H1 (cell line): ENCODE results near the gene PPP2R2D. TPM values are rescaled to one million over a fixed set of nuclear protein-coding genes. Genes with fewer than 3 reads are reported as not detected.

Source experiments
- EZH2 ChIP-seq: fragments of 200-600 bp; sonication (generic); IDR thresholded peaks from 2 replicates; pipeline ENCODE4 v1.7.1; 2012; ENCODE audit warnings: low read depth, mild to moderate bottlenecking, moderate library complexity, low read length, inconsistent platforms; ENCODE audit not compliant: severe bottlenecking
- GABPA ChIP-seq: IDR thresholded peaks from 2 replicates; pipeline ENCODE4 v1.6.1; 2011; ENCODE audit warnings: mild to moderate bottlenecking, low read length, moderate library complexity, borderline replicate concordance; ENCODE audit not compliant: insufficient read depth
- KDM4A ChIP-seq: IDR thresholded peaks from one replicate; pipeline ENCODE4 v1.7.1; 2012; ENCODE audit warnings: low read depth, mild to moderate bottlenecking, moderate library complexity, low read length, inconsistent platforms; ENCODE audit not compliant: severe bottlenecking
- RBBP5 ChIP-seq: IDR thresholded peaks from 2 replicates; pipeline ENCODE4 v1.7.1; 2012; ENCODE audit warnings: low read depth, mild to moderate bottlenecking, inconsistent platforms, low read length, moderate library complexity, borderline replicate concordance
- SIN3A ChIP-seq, 2 experiments: IDR thresholded peaks in 1 of 2; conservative IDR thresholded peaks in 1 of 2; 2 replicates each; pipeline ENCODE4 v1.6.1; 2011 to 2012; ENCODE audit warnings: low read length in 2 of 2, improper control_type of control experiment in 1 of 2, low read depth in 1 of 2, mild to moderate bottlenecking in 1 of 2
- SIX5 ChIP-seq: IDR thresholded peaks from 2 replicates; pipeline ENCODE4 v1.6.1; 2011; ENCODE audit warnings: mild to moderate bottlenecking, low read depth, low read length
- polyA plus RNA-seq, 7 experiments: library from polyadenylated mRNA; depleted of rRNA in 3 of 7; stranded (reverse) in 5 of 7; unstranded in 2 of 7; fragments of >200 nt in 5 of 7; fragments of 200-250 nt in 2 of 7; gene quantifications; 1 replicate in 5 of 7; 2 replicates in 1 of 7; 4 replicates in 1 of 7; pipeline versions ENCODE4 v1.2.1 to v1.2.3, GENCODE V29; 2011 to 2013; ENCODE audit warnings: missing spikeins in 2 of 7, mixed read lengths in 2 of 7
- total RNA-seq: library from RNA; stranded (reverse); fragmentation: NEBNext Ultra II Directional; extraction: Animal tissue kit (Norgen Biotek cat#: 25700); gene quantifications from 2 replicates; pipeline ENCODE4 v1.2.1, GENCODE V29; 2021
- TF ChIP-seq, protein P1 (sequence below): fragments of 300-600 bp; sonication (generic); IDR thresholded peaks from 2 replicates; pipeline ENCODE4 v1.7.1; 2012; ENCODE audit warnings: low read length, moderate library complexity, mild to moderate bottlenecking, inconsistent platforms; ENCODE audit not compliant: insufficient replicate concordance

The PPP2R2D gene
- total and polyA plus RNA-seq, 2 of the 8 experiments (the other 6 are each of a cell fraction or from before 2014, with no cell fraction given), result 25.4 to 32.8 TPM

DNA sequence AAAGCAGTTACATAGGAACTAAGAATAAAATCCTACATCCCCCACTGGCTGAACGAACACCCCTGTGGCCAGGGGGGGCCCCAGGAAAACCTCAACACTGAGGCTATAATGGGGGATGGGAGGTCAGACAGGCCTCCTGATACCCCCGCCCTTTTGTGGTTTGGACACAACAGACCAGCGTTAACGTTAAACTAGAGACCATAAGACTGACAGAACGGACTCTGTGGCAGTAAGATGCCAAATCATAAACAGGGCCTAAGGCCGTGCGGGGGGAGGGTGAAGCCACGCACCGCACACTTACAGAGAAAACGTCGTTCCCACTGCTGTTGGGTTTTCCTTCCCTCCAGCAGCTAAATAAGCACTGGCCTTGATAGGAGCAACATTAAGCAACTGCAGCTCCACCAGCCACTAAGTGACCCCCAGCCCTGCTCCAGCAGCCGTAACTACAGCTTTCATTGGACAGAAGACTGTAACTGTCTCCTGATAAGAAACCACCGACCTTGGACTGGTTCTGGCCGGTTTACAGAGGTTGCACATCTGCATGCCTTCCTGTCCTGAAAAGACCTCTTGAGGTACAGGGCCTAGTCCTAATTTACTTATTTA is 3.4 kb upstream of the PPP2R2D start (continued):
- TF ChIP-seq, protein P1, sequence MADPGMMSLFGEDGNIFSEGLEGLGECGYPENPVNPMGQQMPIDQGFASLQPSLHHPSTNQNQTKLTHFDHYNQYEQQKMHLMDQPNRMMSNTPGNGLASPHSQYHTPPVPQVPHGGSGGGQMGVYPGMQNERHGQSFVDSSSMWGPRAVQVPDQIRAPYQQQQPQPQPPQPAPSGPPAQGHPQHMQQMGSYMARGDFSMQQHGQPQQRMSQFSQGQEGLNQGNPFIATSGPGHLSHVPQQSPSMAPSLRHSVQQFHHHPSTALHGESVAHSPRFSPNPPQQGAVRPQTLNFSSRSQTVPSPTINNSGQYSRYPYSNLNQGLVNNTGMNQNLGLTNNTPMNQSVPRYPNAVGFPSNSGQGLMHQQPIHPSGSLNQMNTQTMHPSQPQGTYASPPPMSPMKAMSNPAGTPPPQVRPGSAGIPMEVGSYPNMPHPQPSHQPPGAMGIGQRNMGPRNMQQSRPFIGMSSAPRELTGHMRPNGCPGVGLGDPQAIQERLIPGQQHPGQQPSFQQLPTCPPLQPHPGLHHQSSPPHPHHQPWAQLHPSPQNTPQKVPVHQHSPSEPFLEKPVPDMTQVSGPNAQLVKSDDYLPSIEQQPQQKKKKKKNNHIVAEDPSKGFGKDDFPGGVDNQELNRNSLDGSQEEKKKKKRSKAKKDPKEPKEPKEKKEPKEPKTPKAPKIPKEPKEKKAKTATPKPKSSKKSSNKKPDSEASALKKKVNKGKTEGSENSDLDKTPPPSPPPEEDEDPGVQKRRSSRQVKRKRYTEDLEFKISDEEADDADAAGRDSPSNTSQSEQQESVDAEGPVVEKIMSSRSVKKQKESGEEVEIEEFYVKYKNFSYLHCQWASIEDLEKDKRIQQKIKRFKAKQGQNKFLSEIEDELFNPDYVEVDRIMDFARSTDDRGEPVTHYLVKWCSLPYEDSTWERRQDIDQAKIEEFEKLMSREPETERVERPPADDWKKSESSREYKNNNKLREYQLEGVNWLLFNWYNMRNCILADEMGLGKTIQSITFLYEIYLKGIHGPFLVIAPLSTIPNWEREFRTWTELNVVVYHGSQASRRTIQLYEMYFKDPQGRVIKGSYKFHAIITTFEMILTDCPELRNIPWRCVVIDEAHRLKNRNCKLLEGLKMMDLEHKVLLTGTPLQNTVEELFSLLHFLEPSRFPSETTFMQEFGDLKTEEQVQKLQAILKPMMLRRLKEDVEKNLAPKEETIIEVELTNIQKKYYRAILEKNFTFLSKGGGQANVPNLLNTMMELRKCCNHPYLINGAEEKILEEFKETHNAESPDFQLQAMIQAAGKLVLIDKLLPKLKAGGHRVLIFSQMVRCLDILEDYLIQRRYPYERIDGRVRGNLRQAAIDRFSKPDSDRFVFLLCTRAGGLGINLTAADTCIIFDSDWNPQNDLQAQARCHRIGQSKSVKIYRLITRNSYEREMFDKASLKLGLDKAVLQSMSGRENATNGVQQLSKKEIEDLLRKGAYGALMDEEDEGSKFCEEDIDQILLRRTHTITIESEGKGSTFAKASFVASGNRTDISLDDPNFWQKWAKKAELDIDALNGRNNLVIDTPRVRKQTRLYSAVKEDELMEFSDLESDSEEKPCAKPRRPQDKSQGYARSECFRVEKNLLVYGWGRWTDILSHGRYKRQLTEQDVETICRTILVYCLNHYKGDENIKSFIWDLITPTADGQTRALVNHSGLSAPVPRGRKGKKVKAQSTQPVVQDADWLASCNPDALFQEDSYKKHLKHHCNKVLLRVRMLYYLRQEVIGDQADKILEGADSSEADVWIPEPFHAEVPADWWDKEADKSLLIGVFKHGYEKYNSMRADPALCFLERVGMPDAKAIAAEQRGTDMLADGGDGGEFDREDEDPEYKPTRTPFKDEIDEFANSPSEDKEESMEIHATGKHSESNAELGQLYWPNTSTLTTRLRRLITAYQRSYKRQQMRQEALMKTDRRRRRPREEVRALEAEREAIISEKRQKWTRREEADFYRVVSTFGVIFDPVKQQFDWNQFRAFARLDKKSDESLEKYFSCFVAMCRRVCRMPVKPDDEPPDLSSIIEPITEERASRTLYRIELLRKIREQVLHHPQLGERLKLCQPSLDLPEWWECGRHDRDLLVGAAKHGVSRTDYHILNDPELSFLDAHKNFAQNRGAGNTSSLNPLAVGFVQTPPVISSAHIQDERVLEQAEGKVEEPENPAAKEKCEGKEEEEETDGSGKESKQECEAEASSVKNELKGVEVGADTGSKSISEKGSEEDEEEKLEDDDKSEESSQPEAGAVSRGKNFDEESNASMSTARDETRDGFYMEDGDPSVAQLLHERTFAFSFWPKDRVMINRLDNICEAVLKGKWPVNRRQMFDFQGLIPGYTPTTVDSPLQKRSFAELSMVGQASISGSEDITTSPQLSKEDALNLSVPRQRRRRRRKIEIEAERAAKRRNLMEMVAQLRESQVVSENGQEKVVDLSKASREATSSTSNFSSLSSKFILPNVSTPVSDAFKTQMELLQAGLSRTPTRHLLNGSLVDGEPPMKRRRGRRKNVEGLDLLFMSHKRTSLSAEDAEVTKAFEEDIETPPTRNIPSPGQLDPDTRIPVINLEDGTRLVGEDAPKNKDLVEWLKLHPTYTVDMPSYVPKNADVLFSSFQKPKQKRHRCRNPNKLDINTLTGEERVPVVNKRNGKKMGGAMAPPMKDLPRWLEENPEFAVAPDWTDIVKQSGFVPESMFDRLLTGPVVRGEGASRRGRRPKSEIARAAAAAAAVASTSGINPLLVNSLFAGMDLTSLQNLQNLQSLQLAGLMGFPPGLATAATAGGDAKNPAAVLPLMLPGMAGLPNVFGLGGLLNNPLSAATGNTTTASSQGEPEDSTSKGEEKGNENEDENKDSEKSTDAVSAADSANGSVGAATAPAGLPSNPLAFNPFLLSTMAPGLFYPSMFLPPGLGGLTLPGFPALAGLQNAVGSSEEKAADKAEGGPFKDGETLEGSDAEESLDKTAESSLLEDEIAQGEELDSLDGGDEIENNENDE, result no peak
- no peak for TF ChIP-seq SIN3A (conservative IDR thresholded peaks at IDR 0.05 in 1 of 2, IDR thresholded peaks at IDR 0.05 in 1 of 2; ENCODE audit: low read depth in 1 of 2, low read length in 2 of 2)
- no peak for TF ChIP-seq GABPA
- no peak for TF ChIP-seq EZH2
- TF ChIP-seq SIX5, result no peak
- TF ChIP-seq KDM4A, result no peak
- TF ChIP-seq RBBP5, result no peak
